Adrenal gland (tissue), 12 donors: ENCODE data around the gene ST3GAL3. TPM values are rescaled to one million over a fixed set of nuclear protein-coding genes. Genes with fewer than 3 reads are reported as not detected.

Experiments
- DNase-seq, 7 donors: peaks; one replicate each; pipeline ENCODE4 v3.0.0-alpha.2; 2019 to 2020
- H3K27ac ChIP-seq, 5 donors: fragments of 200-600 bp; sonication (generic) in 4 of 5; 1 replicate in 3 of 5; 2 replicates in 2 of 5; pipeline versions ENCODE4 v1.5.1 to v1.8.0; 2016 to 2020; ENCODE audit warnings: mild to moderate bottlenecking in 1 of 5
- H3K27me3 ChIP-seq: fragments of 200-600 bp; 2 replicates; pipeline ENCODE4 v1.8.0; 2021
- H3K36me3 ChIP-seq, 2 donors: fragments of 200-600 bp; replicated peaks in 1 of 2; 1 replicate in 1 of 2; 2 replicates in 1 of 2; pipeline versions ENCODE4 v1.5.1 to v1.8.0; 2018 to 2022
- H3K4me1 ChIP-seq, 2 donors: fragments of 200-600 bp; replicated peaks in 1 of 2; 1 replicate in 1 of 2; 2 replicates in 1 of 2; pipeline versions ENCODE4 v1.5.1 to v1.8.0; 2018 to 2021
- H3K4me3 ChIP-seq, 4 donors: fragments of 200-600 bp; sonication (generic) in 3 of 4; one replicate each; pipeline ENCODE4 v1.5.1; 2016 to 2018
- H3K9me3 ChIP-seq, 3 donors: fragments of 200-600 bp; sonication (generic) in 1 of 3; replicated peaks in 1 of 3; 1 replicate in 2 of 3; 2 replicates in 1 of 3; pipeline versions ENCODE4 v1.5.1 to v1.8.0; 2016 to 2021
- POLR2A ChIP-seq, 2 donors: fragments of 450-650 bp; IDR thresholded peaks; one replicate each; pipeline ENCODE4 v1.6.1; 2017; ENCODE audit warnings: antibody characterized with exemption in 2 of 2, mild to moderate bottlenecking in 2 of 2, moderate library complexity in 1 of 2
- WGBS, 4 donors: extraction: QIAGEN DNeasy Blood & Tissue Kit in 2 of 4; methylation state at CpG; one replicate each; pipeline versions ENCODE4 v1.1.5 to v1.1.7; 2013 to 2017; 5-methylcytosine and 5-hydroxymethylcytosine counted together
- intact Hi-C, 2 donors: fragments of 100-400 bp; cut with DNase I; formaldehyde crosslinking; loops; one replicate each; pipeline versions ENCODE4 v1.14.1 to v1.15.0; 2022 to 2023
- polyA plus RNA-seq, 3 donors: library from polyadenylated mRNA; stranded (reverse); fragments of 200-250 nt in 2 of 3; fragments of 350-450 nt in 1 of 3; fragmentation: Illumina TruSeq in 1 of 3; extraction: RNeasy Lipid Tissue Mini Kit (QIAGEN cat#74804) in 1 of 3; gene quantifications; one replicate each; pipeline ENCODE4 v1.2.3, GENCODE V29; 2013 to 2014
- total RNA-seq, 9 donors: library from RNA; depleted of rRNA in 4 of 9; stranded (reverse); fragments of >200 nt in 4 of 9; fragments of 120-200 nt in 1 of 9; fragmentation: NEBNext Ultra II Directional in 1 of 9; extraction: Animal tissue kit (Norgen Biotek cat#: 25700) in 1 of 9; gene quantifications; one replicate each; pipeline versions ENCODE4 v1.1.0 to v1.2.4, GENCODE V29; 2013 to 2023
- TF ChIP-seq, protein P1 (sequence below), 6 experiments: fragments of 450-650 bp in 4 of 6; fragments of 200-600 bp in 2 of 6; sonication (generic) in 1 of 6; IDR thresholded peaks; 1 replicate in 5 of 6; 2 replicates in 1 of 6; pipeline versions ENCODE4 v1.5.1 to v1.8.0; 2016 to 2021; ENCODE audit warnings: antibody characterized with exemption in 6 of 6, mild to moderate bottlenecking in 2 of 6, moderate library complexity in 1 of 6
- donor health status: healthy with polysubstance abuse.
- donor health status: Bipolar disorder and iron deficiency.
- donor health status: DM: yes; HTN: yes; CAD: no.
- donor health status: DM: no; HTN: no; CAD: no.
- donor health status: DM: no; HTN: no; CAD: no.
- donor health status: DM: yes; HTN: yes; CAD: no.

The ST3GAL3 gene
- total and polyA plus RNA-seq, 12 donors: 15.6 to 47.5 (median 27.7) TPM

DNA sequence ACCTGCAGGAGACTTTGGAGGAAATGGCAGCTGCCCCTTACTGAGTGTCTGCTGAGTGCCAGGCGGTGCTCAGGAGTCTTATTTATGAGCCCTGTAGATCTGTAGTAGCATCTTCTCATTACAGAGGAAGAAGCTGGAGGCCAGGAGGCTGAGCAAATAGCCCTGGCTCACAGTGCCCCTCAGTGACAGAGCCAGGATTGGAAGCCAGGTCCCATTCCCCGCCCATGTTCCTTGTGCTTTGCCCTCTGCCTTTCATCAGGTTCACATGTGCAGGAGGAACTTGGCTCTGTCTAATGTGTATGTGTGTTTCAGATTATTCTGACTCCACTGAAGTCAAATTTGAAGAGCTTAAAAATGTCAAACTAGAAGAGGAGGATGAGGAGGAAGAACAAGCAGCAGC, 36.1 kb upstream of the ST3GAL3 start:
- DNase-seq: peak in 1 of 7 donors; percentile 19
- Histone ChIP-seq H3K27ac (peak overlapping the region in 3 of 5 donors; percentile 39 to 89 (median 71)), H3K36me3 (peaks cover 0 to 97% of the 10 kb centered on the region in 2 donors)

DNA sequence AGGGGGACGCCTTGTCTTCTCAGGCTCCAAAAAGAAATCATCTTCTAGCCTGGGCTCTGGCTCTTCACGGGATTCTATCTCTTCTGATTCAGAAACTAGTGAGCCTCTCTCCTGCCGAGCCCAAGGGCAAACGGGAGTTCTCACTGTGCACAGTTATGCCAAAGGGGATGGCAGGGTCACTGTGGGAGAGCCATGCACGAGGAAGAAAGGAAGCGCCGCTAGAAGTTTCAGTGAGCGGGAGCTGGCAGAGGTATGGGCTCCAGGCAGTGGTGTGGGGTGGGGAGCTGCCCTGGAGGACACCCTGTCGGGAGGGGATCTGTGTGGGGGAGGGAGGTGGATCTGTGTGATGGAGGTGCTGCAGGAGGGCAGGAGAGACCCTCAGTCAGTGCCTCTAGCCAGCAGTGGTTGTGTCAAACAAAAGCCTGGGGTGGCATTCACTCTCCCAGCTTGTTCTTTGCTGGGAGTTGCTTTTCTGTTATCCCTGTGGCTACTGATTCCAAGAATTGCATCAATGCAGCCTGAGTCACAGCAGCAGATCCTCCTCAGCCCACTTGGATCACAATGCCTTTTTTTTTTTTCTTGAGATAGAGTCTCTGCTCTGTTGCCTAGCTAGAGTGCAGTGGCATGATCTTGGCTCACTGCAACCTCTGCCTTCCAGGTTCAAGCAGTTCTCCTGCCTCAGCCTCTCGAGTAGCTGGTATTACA, 35.6 kb upstream of the ST3GAL3 start:
- 35 to 62% (median 55%) methylated on average over 9 to 10 of the region's 10 CpGs for WGBS, 4 donors
- Histone ChIP-seq H3K36me3 (peaks cover 0 to 97% of the 10 kb centered on the region in 2 donors), H3K4me3 (no peak overlapping the region), H3K27ac (peak overlapping the region in 3 of 5 donors; percentile 39 to 89 (median 71)), H3K4me1 (peaks cover 7 to 13% of the 10 kb centered on the region in 2 donors), H3K9me3 (no peaks in the 10 kb centered on the region), H3K27me3 (no peaks in the 10 kb centered on the region)
- intact Hi-C loops: no loop called here
- TF ChIP-seq POLR2A (IDR thresholded peaks at IDR 0.05): no peak
- TF ChIP-seq, protein P1, sequence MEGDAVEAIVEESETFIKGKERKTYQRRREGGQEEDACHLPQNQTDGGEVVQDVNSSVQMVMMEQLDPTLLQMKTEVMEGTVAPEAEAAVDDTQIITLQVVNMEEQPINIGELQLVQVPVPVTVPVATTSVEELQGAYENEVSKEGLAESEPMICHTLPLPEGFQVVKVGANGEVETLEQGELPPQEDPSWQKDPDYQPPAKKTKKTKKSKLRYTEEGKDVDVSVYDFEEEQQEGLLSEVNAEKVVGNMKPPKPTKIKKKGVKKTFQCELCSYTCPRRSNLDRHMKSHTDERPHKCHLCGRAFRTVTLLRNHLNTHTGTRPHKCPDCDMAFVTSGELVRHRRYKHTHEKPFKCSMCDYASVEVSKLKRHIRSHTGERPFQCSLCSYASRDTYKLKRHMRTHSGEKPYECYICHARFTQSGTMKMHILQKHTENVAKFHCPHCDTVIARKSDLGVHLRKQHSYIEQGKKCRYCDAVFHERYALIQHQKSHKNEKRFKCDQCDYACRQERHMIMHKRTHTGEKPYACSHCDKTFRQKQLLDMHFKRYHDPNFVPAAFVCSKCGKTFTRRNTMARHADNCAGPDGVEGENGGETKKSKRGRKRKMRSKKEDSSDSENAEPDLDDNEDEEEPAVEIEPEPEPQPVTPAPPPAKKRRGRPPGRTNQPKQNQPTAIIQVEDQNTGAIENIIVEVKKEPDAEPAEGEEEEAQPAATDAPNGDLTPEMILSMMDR (IDR thresholded peaks at IDR 0.05): no peak
- peak in 5 of 7 donors; percentile 59 to 74 (median 63) for DNase-seq

More for the DNA sequence above, 36.1 kb upstream of the ST3GAL3 start:
- no peaks in the 10 kb centered on the region for H3K27me3 ChIP-seq
- peaks cover 7 to 13% of the 10 kb centered on the region in 2 donors for H3K4me1 ChIP-seq
- H3K4me3 ChIP-seq: no peak overlapping the region
- H3K9me3 ChIP-seq: no peaks in the 10 kb centered on the region
- WGBS, 4 donors: 65 to 84% (median 82%) methylated on average over 2 of the region's 2 CpGs
- TF ChIP-seq POLR2A (IDR thresholded peaks at IDR 0.05): no peak
- TF ChIP-seq, protein P1 (IDR thresholded peaks at IDR 0.05): no peak
- intact Hi-C loops: no loop called here

DNA sequence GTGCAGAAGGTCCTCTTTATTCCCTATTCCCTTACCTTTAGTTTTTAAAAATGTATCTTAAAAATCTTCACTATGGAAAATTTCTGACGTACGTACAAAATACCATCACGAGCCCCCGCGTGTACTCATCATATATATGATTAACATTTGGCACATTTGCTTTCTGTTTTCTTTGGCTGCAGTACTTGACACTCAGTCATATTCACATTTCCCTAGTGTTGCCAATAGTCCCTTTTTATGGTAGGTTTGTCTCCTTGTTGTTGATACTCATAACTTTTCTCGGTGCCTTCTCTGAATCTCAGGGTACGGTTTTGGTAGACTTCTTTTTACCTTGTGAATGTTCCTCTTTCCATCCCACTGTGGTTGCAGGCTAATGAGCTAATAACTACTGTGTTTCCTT, 34.1 kb upstream of the ST3GAL3 start:
- Histone ChIP-seq H3K4me1 (peaks cover 7 to 13% of the 10 kb centered on the region in 2 donors), H3K27me3 (no peaks in the 10 kb centered on the region), H3K9me3 (no peaks in the 10 kb centered on the region), H3K36me3 (peaks cover 0 to 86% of the 10 kb centered on the region in 2 donors), H3K4me3 (no peak overlapping the region), H3K27ac (no peak overlapping the region)
- DNase-seq: no peak
- no peak for TF ChIP-seq POLR2A (IDR thresholded peaks at IDR 0.05)
- TF ChIP-seq, protein P1 (IDR thresholded peaks at IDR 0.05): no peak
- intact Hi-C loops: no loop called here
- 83 to 91% (median 86%) methylated on average over 7 of the region's 7 CpGs for WGBS, 4 donors

DNA sequence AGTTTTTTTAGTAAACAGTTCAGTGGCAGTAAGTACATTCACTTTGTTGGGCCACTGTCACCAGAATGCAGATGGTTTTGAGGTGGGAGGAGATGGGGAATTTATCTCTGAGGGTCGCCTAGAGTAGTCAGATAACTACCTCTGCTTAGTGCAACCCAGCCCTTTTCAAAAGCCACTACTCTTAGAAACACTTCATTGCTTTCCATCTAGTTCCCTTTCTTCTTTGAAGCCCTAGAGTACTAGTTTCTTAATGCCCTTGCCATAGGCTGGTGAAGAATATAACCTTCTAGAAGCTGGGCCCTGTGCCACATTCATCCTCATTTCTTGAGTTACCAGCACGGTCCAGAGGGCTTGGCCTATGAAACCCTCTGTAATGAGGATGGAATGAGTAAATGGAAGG, 28.4 kb upstream of the ST3GAL3 start:
- H3K36me3 ChIP-seq: peaks cover 0 to 71% of the 10 kb centered on the region in 2 donors
- no peaks in the 10 kb centered on the region for H3K9me3 ChIP-seq
- DNase-seq: no peak
- TF ChIP-seq POLR2A (IDR thresholded peaks at IDR 0.05): no peak
- TF ChIP-seq, protein P1 (IDR thresholded peaks at IDR 0.05): no peak
- H3K27ac ChIP-seq: no peak overlapping the region
- H3K27me3 ChIP-seq: no peaks in the 10 kb centered on the region
- intact Hi-C loops: no loop called here
- 70 to 77% (median 73%) methylated on average over 2 of the region's 2 CpGs for WGBS, 4 donors
- no peak overlapping the region for H3K4me3 ChIP-seq
- no peaks in the 10 kb centered on the region for H3K4me1 ChIP-seq
